Measurements from ENCODE around the gene DNM1. TPM values are rescaled to one million over a fixed set of nuclear protein-coding genes. Genes with fewer than 3 reads are reported as not detected.

DNM1 gene
- total RNA-seq, 1 donor from 2014 or later: 30.1 TPM

GRCh38 chr9:128175726-128176125 is 27.5 kb upstream of the DNM1 start:
- no peak for DNase-seq (ENCODE audit: low spot score)
- H3K4me3 ChIP-seq: no peak overlapping the region
- H3K27ac Mint-ChIP-seq: no peak overlapping the region
- no peaks in the 10 kb centered on the region for H3K4me1 Mint-ChIP-seq
- no peaks in the 10 kb centered on the region for H3K27me3 ChIP-seq
- no peak overlapping the region for H3K9ac ChIP-seq
- peaks cover 6% of the 10 kb centered on the region for H3K36me3 ChIP-seq
- no peaks in the 10 kb centered on the region for H3K79me2 ChIP-seq (ENCODE audit: low read depth)
- H4K20me1 ChIP-seq (ENCODE audit: low read depth): no peaks in the 10 kb centered on the region
- H3F3A ChIP-seq (ENCODE audit: low read depth): no peaks in the 10 kb centered on the region
- H3K27me3 Mint-ChIP-seq (ENCODE audit: insufficient read depth, low read depth): no peaks in the 10 kb centered on the region
- H3K4me2 ChIP-seq: no peak overlapping the region
- peaks cover 39% of the 10 kb centered on the region for H3K36me3 Mint-ChIP-seq
- no peaks in the 10 kb centered on the region for H3K4me1 ChIP-seq
- H3K9me3 ChIP-seq (ENCODE audit: low read depth): no peaks in the 10 kb centered on the region
- no peak overlapping the region for H2AFZ ChIP-seq (replicated peaks)
- TF ChIP-seq EZH2phosphoT487 (IDR thresholded peaks at IDR 0.05) (no peak), CTCF (IDR thresholded peaks at IDR 0.05) (no peak), EZH2 (IDR thresholded peaks at IDR 0.05) (no peak)
- no peak overlapping the region for H3K27ac ChIP-seq
- H3K9me3 Mint-ChIP-seq: no peaks in the 10 kb centered on the region
- no peak overlapping the region for H3K4me3 Mint-ChIP-seq

GRCh38 chr9:128178806-128179431 is 24.3 kb upstream of the DNM1 start:
- Histone ChIP-seq H3K9ac (no peak overlapping the region), H2AFZ (replicated peaks) (no peak overlapping the region), H3K27ac (no peak overlapping the region), H3K4me1 (no peaks in the 10 kb centered on the region), H4K20me1 (ENCODE audit: low read depth) (no peaks in the 10 kb centered on the region), H3K36me3 (peaks cover 6% of the 10 kb centered on the region), H3K4me3 (no peak overlapping the region), H3F3A (ENCODE audit: low read depth) (peaks cover 2% of the 10 kb centered on the region), H3K79me2 (ENCODE audit: low read depth) (no peaks in the 10 kb centered on the region), H3K4me2 (no peak overlapping the region), H3K9me3 (ENCODE audit: low read depth) (no peaks in the 10 kb centered on the region), H3K27me3 (no peaks in the 10 kb centered on the region)
- Mint-ChIP-seq H3K36me3 (peaks cover 51% of the 10 kb centered on the region), H3K27me3 (ENCODE audit: insufficient read depth, low read depth) (peaks cover 3% of the 10 kb centered on the region), H3K9me3 (peaks cover 7% of the 10 kb centered on the region), H3K27ac (no peak overlapping the region), H3K4me1 (no peaks in the 10 kb centered on the region), H3K4me3 (no peak overlapping the region)
- DNase-seq (ENCODE audit: low spot score): no peak
- no peak for TF ChIP-seq CTCF (IDR thresholded peaks at IDR 0.05)
- no peak for TF ChIP-seq EZH2phosphoT487 (IDR thresholded peaks at IDR 0.05)

- no peaks in the 10 kb centered on the region for H3K4me1 ChIP-seq
- peaks cover 6% of the 10 kb centered on the region for H3K36me3 ChIP-seq
- no peak overlapping the region for H3K27ac ChIP-seq
- TF ChIP-seq EZH2phosphoT487 (IDR thresholded peaks at IDR 0.05) (no peak), EZH2 (IDR thresholded peaks at IDR 0.05) (no peak), CTCF (IDR thresholded peaks at IDR 0.05) (no peak)
- H3K4me1 Mint-ChIP-seq: no peaks in the 10 kb centered on the region
- no peak overlapping the region for H2AFZ ChIP-seq (replicated peaks)
- H3F3A ChIP-seq (ENCODE audit: low read depth): peaks cover 8% of the 10 kb centered on the region
- no peaks in the 10 kb centered on the region for H4K20me1 ChIP-seq (ENCODE audit: low read depth)
- H3K27me3 Mint-ChIP-seq (ENCODE audit: insufficient read depth, low read depth): peaks cover 3% of the 10 kb centered on the region
- peaks cover 51% of the 10 kb centered on the region for H3K36me3 Mint-ChIP-seq
- peaks cover 7% of the 10 kb centered on the region for H3K9me3 Mint-ChIP-seq
- no peak overlapping the region for H3K9ac ChIP-seq
- H3K4me3 ChIP-seq: no peak overlapping the region
- no peaks in the 10 kb centered on the region for H3K27me3 ChIP-seq
- no peak overlapping the region for H3K27ac Mint-ChIP-seq
- H3K79me2 ChIP-seq (ENCODE audit: low read depth): no peaks in the 10 kb centered on the region
- no peaks in the 10 kb centered on the region for H3K9me3 ChIP-seq (ENCODE audit: low read depth)
- H3K4me2 ChIP-seq: no peak overlapping the region
- no peak for DNase-seq (ENCODE audit: low spot score)
- no peak overlapping the region for H3K4me3 Mint-ChIP-seq
These were observed 23.2 kb upstream of the DNM1 start for GRCh38 chr9:128180001-128180400.

Data from neural progenitor cell (in vitro differentiated cells).